EH (cell line): ENCODE measurements around the gene FAM47A.

Experiments
- DNase-seq: peaks from one replicate; pipeline ENCODE4 v3.0.0-alpha.2; 2015; ENCODE audit warnings: low read depth

FAM47A gene

GRCh38 chrX:34132028-34132427 lies at the start of gene FAM47A:
FAM47A (minus strand) TSS chrX:34132314; CDS start chrX:34132278, 36 bp downstream.
- no peak for DNase-seq

GRCh38 chrX:34147345-34147744 lies 15.2 kb upstream of the FAM47A start:
- no peak for DNase-seq

- DNase-seq, result no peak
Observed at GRCh38 chrX:34146906-34147305, 14.8 kb upstream of the FAM47A start.

GRCh38 chrX:34144246-34144645 lies 12.1 kb upstream of the FAM47A start:
- no peak for DNase-seq

GRCh38 chrX:34140816-34141215 lies 8.7 kb upstream of the FAM47A start:
- no peak for DNase-seq

GRCh38 chrX:34130980-34131744 lies 952 bp downstream of the FAM47A start:
- no peak for DNase-seq

GRCh38 chrX:34130501-34130900 lies 1.6 kb downstream of the FAM47A start:
- no peak for DNase-seq

GRCh38 chrX:34126011-34126410 lies 6.1 kb downstream of the FAM47A start:
- DNase-seq, result no peak

- DNase-seq, result no peak
Observed at GRCh38 chrX:34119122-34119521, 13.0 kb downstream of the FAM47A start.

- no peak for DNase-seq
Observed at GRCh38 chrX:34112459-34112858, 19.7 kb downstream of the FAM47A start.
